Measurements from ENCODE around the gene PHF20.
A peak's percentile ranks its signal among the peaks of the same experiment; 100 is the strongest.
"Not testable (repeated sequence)": the region's sequence is repeated elsewhere in the genome, so short reads cannot be mapped to it uniquely, and the experiment has no call there.

The PHF20 gene

GRCh38 chr20:35947489-35947888, 175.7 kb downstream of the PHF20 start:
- no peak overlapping the region for H3K27ac Mint-ChIP-seq
- peak; percentile 59 to 65 for ATAC-seq (replicated peaks)

GRCh38 chr20:35947907-35948306, 176.1 kb downstream of the PHF20 start:
- DNase-seq (no peak), ATAC-seq (replicated peaks) (no peak)
- Mint-ChIP-seq H3K27ac (no peak overlapping the region), H3K9me3 (no peaks in the 10 kb centered on the region), H3K27me3 (no peaks in the 10 kb centered on the region), H3K4me3 (no peak overlapping the region), H3K36me3 (peaks cover 33 to 42% of the 10 kb centered on the region in 2 donors), H3K4me1 (peaks cover 8 to 9% of the 10 kb centered on the region in 2 donors)

More at GRCh38 chr20:35947489-35947888, 175.7 kb downstream of the PHF20 start:
- Mint-ChIP-seq H3K4me3 (no peak overlapping the region), H3K27me3 (no peaks in the 10 kb centered on the region), H3K9me3 (no peaks in the 10 kb centered on the region), H3K36me3 (peaks cover 29 to 38% of the 10 kb centered on the region in 2 donors), H3K4me1 (peaks cover 4 to 5% of the 10 kb centered on the region in 2 donors)
- peak; percentile 5 for DNase-seq

GRCh38 chr20:35950093-35950492, 178.3 kb downstream of the PHF20 start:
- peaks cover 26 to 34% of the 10 kb centered on the region in 2 donors for H3K36me3 Mint-ChIP-seq
- no peak for ATAC-seq (replicated peaks)
- no peaks in the 10 kb centered on the region for H3K9me3 Mint-ChIP-seq
- H3K4me1 Mint-ChIP-seq: peaks cover 9 to 10% of the 10 kb centered on the region in 2 donors
- DNase-seq: no peak
- H3K27ac Mint-ChIP-seq: no peak overlapping the region
- H3K27me3 Mint-ChIP-seq: no peaks in the 10 kb centered on the region
- H3K4me3 Mint-ChIP-seq: no peak overlapping the region

- not testable (repeated sequence) for H3K9me3 Mint-ChIP-seq; DNase-seq; ATAC-seq (replicated peaks); H3K27me3 Mint-ChIP-seq
- H3K27ac Mint-ChIP-seq: peak overlapping the region; percentile 100
- H3K36me3 Mint-ChIP-seq: peaks cover 21 to 30% of the 10 kb centered on the region in 2 donors
- peaks cover 12 to 15% of the 10 kb centered on the region in 2 donors for H3K4me1 Mint-ChIP-seq
- H3K4me3 Mint-ChIP-seq: peak overlapping the region; percentile 93 to 100
These were observed 180.3 kb downstream of the PHF20 start for GRCh38 chr20:35952080-35952479.

- Mint-ChIP-seq H3K9me3 (no peaks in the 10 kb centered on the region), H3K4me1 (peaks cover 10 to 15% of the 10 kb centered on the region in 2 donors), H3K4me3 (peak overlapping the region; percentile 93 to 100), H3K27me3 (no peaks in the 10 kb centered on the region), H3K27ac (peak overlapping the region; percentile 100), H3K36me3 (peaks cover 15 to 23% of the 10 kb centered on the region in 2 donors)
- ATAC-seq (replicated peaks): no peak
- no peak for DNase-seq
These were observed 180.9 kb downstream of the PHF20 start for GRCh38 chr20:35952480-35953386.

GRCh38 chr20:35953387-35954199, 181.8 kb downstream of the PHF20 start:
- Mint-ChIP-seq H3K27ac (peak overlapping the region; percentile 100), H3K4me3 (peak overlapping the region; percentile 93 to 100), H3K4me1 (peaks cover 10 to 15% of the 10 kb centered on the region in 2 donors), H3K9me3 (no peaks in the 10 kb centered on the region), H3K36me3 (peaks cover 11 to 20% of the 10 kb centered on the region in 2 donors), H3K27me3 (no peaks in the 10 kb centered on the region)
- peak; percentile 31 for ATAC-seq (replicated peaks)
- DNase-seq: peak; percentile 47

GRCh38 chr20:35954200-35954906, 182.5 kb downstream of the PHF20 start, which contains the start of gene SCAND1:
Gene SCAND1 (minus strand): TSS chr20:35954502. CDS start chr20:35954284, 218 bp downstream.
- ATAC-seq (replicated peaks): peak; percentile 88 to 89
- peak within 1 kb of the TSS; percentile 93 to 100 for H3K4me3 Mint-ChIP-seq
- H3K27me3 Mint-ChIP-seq: no peaks in the 10 kb centered on the region
- peaks cover 3 to 5% of the 10 kb centered on the region in 2 donors for H3K9me3 Mint-ChIP-seq
- H3K36me3 Mint-ChIP-seq: peaks cover 12 to 19% of the 10 kb centered on the region in 2 donors
- peaks cover 10 to 15% of the 10 kb centered on the region in 2 donors for H3K4me1 Mint-ChIP-seq
- H3K27ac Mint-ChIP-seq: peak within 1 kb of the TSS; percentile 100
- DNase-seq: peak; percentile 99

GRCh38 chr20:35954907-35955251, 183.1 kb downstream of the PHF20 start:
- ATAC-seq (replicated peaks) (peak; percentile 28 to 36), DNase-seq (no peak)
- Mint-ChIP-seq H3K27me3 (no peaks in the 10 kb centered on the region), H3K4me3 (peak overlapping the region; percentile 93 to 100), H3K9me3 (peaks cover 6 to 8% of the 10 kb centered on the region in 2 donors), H3K27ac (peak overlapping the region; percentile 100), H3K4me1 (peaks cover 10 to 15% of the 10 kb centered on the region in 2 donors), H3K36me3 (peaks cover 12 to 14% of the 10 kb centered on the region in 2 donors)

GRCh38 chr20:35956616-35957015, 184.8 kb downstream of the PHF20 start:
- Mint-ChIP-seq H3K27ac (peak overlapping the region; percentile 22), H3K4me1 (peaks cover 10 to 15% of the 10 kb centered on the region in 2 donors)

GRCh38 chr20:35959291-35959690, 187.5 kb downstream of the PHF20 start:
- not testable (repeated sequence) for H3K27ac Mint-ChIP-seq; H3K4me1 Mint-ChIP-seq; DNase-seq; H3K4me3 Mint-ChIP-seq; H3K36me3 Mint-ChIP-seq; ATAC-seq (replicated peaks); H3K27me3 Mint-ChIP-seq; H3K9me3 Mint-ChIP-seq

More at GRCh38 chr20:35956616-35957015, 184.8 kb downstream of the PHF20 start:
- Mint-ChIP-seq H3K9me3 (peaks cover 6 to 8% of the 10 kb centered on the region in 2 donors), H3K36me3 (peaks cover 12 to 14% of the 10 kb centered on the region in 2 donors), H3K4me3 (no peak overlapping the region), H3K27me3 (no peaks in the 10 kb centered on the region)
- ATAC-seq (replicated peaks): no peak
- no peak for DNase-seq

GRCh38 chr20:35963878-35964277, 192.1 kb downstream of the PHF20 start:
- Mint-ChIP-seq H3K27me3 (peaks cover 0 to 4% of the 10 kb centered on the region in 2 donors), H3K4me3 (no peak overlapping the region), H3K36me3 (peaks cover 0 to 5% of the 10 kb centered on the region in 2 donors), H3K9me3 (peaks cover 6 to 8% of the 10 kb centered on the region in 2 donors), H3K4me1 (no peaks in the 10 kb centered on the region), H3K27ac (no peak overlapping the region)
- ATAC-seq (replicated peaks): no peak
- DNase-seq: no peak

- no peak within 1 kb of the TSS for H3K27ac Mint-ChIP-seq
- no peak for DNase-seq
- peaks cover 0 to 4% of the 10 kb centered on the region in 2 donors for H3K27me3 Mint-ChIP-seq
- H3K36me3 Mint-ChIP-seq: no peaks in the 10 kb centered on the region
- no peaks in the 10 kb centered on the region for H3K4me1 Mint-ChIP-seq
- H3K4me3 Mint-ChIP-seq: no peak within 1 kb of the TSS
- no peak for ATAC-seq (replicated peaks)
- H3K9me3 Mint-ChIP-seq: no peaks in the 10 kb centered on the region
These were observed 196.3 kb downstream of the PHF20 start, which contains the start of gene CNBD2 for GRCh38 chr20:35967979-35968640. Gene CNBD2 (plus strand): TSS chr20:35968590. CDS start chr20:35968763, 173 bp downstream.

- Mint-ChIP-seq H3K27me3 (peaks cover 0 to 4% of the 10 kb centered on the region in 2 donors), H3K4me1 (no peaks in the 10 kb centered on the region), H3K4me3 (no peak overlapping the region), H3K36me3 (no peaks in the 10 kb centered on the region), H3K27ac (no peak overlapping the region), H3K9me3 (no peaks in the 10 kb centered on the region)
- DNase-seq (no peak), ATAC-seq (replicated peaks) (no peak)
These were observed 197.1 kb downstream of the PHF20 start for GRCh38 chr20:35968930-35969329.
